SHP77 treated with DMSO at 0.1 percent for 48 hours (cell line): ENCODE data around the gene LPCAT4.

Experiments used
- DNase-seq: peaks from one replicate; lab custom pipeline; 2025; lab: John Stamatoyannopoulos, UW

LPCAT4 gene

DNA sequence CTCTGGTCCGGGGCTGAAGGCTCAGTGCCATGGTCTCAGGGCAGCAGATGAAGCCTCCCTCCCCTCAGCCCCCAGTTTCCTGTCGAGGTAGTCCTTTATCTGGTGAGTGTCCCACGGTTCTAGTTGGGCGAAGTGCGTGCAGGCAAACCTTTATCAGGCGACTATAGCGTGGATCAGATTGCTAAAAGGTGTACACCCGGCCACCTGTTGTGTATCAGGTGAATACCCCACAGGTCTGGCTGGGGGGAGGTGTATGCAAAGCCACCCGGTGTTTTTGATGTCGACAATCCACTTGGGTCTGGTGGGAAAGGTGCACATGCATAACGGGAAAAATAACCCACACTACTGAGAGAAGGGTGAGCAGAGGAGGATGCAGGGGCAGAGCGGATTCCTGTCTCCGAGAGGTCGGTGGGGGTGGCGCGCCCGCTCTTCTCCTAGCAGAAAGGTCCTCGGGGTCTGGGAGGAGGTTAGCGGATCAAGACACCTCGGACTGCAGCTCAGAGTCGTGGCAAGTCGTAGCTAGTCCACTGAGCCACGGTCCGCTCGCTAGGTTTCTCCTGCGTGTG lies 29.9 kb downstream of the LPCAT4 start:
- DNase-seq = no peak

DNA sequence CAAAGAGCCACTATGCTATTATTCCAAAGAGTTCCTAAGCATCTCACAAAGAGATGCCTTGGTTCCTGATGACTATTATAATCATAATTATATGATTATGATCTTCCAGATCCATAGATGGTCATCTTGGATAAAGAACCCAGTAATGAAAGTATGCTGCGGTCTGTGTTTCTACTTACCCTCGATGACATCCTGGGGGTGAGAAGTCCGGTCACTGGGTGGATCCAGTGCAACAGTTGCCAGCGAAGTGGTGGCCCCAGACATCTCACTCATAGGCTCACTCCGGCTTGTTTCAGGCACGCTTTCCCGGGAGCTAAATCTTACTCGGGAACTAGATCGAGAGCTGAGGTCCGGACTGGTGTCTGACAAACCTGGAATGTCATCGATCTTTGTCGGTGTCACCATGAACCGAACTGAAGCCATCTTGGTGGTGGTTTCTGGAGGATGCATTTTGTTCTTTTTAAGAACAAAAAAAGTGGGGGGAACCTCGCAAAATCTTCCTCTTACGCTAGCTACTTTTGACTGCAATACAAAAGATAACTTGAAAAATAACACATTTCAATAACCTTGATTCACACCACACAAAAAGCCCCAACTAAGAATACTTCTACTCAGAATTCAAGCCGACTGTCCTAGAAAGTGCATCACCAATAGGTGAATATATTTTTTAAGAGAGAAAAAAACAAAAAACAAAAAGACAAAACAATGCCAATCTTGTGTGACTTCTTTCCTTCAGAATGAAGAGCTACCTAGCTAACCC lies 30.6 kb downstream of the LPCAT4 start:
- no peak for DNase-seq

DNA sequence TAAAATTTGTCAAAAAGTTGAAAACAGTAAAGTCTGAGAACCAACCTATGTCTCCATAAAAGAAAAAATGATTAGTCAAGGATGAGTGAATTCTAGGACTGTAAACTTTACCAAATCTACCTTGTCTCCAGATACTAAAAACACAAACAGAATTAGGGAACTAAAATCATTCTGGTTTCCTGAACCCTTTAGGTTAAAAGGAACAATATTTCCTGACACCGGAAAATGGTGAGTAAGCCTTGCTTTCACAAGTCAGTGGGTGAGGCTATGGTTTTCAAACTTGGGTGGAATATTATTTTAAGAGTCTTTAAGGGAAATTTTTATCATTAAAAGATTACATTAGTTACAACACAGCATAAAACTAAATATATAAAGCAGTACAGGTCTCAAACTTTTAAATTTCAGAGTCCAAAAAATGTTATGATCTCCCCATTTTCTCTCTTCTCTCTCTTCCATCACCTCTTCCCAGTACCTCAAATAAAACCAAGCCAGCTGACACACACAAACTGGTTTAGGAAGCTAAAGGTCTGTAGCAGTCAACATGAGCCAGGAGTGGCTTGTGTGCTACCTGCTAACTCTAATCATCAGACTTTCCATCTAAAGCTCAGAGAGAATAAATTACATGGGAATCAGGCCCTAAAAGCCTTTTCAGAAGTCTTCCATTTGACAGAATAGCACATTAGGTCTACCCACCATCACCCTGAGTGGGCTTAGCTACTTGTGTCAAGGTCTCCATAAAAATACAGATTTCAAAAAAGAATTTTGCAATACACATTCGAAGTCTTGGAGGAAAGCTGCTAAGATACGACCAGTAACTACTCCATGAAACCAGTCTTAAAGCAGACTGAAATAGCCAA lies 31.6 kb downstream of the LPCAT4 start:
- no peak for DNase-seq

DNA sequence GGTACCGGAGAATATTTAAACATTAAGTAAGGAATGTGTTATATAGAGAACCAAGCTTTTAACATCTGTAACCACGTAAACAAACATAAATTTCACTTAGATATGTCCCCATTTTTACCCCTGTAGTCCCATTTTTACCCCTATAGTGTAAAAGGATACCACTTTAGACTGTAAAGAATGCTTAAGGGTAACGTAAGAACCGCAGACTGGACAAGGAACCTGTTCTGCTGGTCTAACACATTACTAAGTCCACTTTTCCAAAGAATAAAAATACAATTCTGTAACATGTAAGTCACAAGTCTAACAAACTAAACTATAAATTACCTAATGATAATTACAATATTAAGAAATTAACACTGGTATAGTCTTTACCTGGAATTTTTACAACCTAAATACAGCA lies 32.3 kb downstream of the LPCAT4 start:
- no peak for DNase-seq

DNA sequence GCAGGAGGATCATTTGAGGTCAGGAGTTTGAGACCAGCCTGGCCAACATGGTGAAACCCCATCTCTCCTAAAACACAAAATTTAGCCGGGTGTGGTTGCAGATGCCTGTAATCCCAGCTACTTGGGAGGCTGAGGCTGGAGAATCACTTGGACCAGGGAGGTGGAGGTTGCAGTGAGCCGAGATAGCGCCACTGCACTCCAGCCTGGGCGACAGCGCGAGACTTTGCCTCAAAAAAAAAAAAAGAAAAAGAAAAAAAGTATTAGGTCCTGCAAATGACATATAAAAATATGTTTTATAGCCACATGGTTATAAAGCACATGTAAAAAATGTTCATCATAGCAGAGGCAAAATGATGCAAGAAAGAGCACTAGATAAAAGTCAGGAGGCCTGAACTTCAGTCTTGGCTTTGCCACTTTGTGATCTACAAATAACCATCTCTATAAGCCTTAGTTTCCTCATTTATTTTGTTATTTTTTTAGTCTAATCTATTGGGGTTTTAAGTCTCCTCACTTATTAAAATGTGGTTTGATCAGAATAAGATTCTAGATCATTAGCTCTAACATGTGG lies 34.4 kb downstream of the LPCAT4 start:
- no peak for DNase-seq

DNA sequence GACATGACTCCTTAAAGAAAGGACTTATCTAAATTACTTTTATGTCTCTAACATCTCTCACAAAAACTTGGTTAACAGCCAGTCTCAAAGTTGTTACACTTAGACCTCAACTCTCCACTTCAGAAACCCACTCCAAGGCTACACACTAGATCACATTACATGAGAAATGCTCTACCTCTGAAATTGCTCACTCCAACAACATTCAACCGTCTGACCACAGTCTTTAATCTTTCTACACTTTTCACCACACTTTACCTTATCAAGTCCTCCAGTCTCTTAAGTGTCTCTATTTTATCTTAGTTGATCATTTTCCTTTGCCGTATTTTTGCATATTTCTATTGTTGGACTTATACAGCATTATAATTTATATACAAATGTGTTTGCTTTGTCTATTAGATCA lies 35.2 kb downstream of the LPCAT4 start:
- no peak for DNase-seq

DNA sequence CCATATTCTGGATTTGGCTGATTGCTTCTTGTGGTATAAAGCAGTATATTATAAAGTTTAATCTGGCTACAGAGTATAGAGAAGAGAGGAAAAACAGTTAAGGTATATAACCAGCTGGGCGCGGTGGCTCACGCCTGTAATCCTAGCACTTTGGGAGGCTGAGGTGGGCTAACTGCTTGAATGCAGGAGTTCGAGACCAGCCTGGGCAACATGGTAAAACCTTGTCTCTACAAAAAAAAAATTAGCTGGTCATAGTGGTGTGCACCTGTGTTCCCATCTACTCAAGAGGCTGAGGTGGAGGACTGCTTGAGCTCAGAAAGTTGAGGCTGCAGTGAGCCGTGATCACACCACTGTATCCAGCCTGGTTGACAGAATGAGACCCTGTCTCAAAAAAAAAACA lies 36.7 kb downstream of the LPCAT4 start:
- no peak for DNase-seq

DNA sequence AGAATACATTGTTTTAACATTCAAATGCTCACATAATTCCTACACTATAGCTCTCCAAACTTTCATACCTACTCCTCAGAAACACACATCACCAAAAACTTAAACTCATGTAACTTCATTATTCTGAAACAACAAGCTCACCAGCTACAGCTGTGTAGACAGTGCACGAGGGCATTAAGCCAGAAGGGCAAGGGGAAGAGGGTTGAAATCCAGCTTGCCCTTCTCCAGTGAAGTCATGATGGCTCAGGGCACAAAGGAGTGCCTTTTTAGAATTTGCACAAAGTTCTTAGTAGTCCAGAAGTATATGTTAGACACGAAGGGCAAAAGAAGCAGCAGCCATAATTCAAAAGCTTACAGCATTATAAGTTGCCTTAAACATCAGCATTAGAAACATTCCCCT lies 38.0 kb downstream of the LPCAT4 start:
- no peak for DNase-seq

DNA sequence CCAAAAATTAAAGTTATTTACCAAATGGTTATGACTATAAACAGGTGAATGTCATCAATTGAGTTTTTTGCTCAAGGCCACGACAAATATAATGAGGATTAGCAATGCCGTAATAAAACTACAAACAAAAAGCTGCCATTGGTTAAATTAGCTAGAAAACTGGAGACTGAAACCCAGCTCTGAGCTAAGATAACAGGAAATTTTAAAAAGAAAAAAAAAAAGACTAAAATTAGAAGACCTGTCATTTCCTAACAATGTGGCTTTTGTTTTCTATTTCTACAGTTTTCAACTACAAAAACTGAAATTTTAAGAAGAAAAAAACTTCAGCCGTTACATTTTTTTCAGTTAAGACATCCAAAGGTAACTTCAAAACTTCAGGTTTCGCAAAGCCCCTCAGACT lies 39.1 kb downstream of the LPCAT4 start:
- DNase-seq = no peak

DNA sequence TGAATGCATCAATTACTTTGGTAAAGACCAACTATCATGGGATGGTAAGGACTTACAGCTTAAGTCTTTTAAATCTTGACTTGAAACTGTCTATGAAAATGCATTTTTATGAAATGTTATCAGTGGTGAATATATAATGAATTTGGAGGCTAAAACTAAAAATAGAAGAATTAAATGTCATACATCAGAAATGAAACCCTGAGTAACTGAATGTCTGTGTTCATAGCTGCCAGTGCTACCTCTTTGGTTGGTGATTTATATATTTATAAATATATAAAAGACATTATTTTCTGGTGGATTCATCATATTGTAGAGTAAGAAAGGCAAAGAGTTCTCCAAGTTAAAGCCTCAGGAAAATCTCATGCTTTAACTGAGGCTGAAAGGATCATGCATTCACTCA lies 41.6 kb downstream of the LPCAT4 start:
- DNase-seq = no peak

DNA sequence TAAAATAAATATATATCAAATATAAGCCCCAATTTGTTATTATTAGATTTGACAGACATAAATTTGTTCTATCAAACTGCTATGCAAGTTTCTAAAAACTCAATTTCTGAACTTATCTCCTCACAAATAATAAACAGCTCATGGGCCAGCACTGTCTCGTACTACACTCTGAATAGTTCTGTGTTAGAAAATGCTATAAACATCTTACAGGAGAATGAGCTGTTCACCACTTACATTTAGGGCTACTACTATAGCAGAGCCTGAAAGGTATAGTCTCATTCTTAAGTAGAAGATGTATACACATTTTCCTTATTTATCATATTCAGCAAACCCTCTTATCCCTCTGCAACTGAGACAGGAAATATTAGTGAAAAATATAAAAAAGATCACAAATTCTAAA lies 42.1 kb downstream of the LPCAT4 start:
- no peak for DNase-seq

DNA sequence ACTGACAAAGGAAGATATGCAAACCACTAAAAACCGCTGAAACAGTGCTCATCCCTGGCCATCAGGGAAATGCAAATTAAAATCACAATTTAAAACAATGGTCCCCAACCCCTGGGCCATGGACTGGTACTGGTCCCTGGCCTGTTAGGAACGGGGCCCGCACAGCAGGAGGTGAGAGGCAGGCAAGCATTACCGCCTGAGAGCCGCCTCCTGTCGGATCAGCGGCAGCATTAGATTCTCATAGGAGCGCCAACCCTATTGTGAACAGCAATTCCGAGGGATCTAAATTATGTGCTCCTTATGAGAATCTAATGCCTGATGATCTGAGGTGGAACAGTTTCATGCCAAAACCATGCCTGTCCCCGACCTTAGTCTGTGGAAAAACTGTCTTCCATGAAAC lies 43.8 kb downstream of the LPCAT4 start:
- no peak for DNase-seq

DNA sequence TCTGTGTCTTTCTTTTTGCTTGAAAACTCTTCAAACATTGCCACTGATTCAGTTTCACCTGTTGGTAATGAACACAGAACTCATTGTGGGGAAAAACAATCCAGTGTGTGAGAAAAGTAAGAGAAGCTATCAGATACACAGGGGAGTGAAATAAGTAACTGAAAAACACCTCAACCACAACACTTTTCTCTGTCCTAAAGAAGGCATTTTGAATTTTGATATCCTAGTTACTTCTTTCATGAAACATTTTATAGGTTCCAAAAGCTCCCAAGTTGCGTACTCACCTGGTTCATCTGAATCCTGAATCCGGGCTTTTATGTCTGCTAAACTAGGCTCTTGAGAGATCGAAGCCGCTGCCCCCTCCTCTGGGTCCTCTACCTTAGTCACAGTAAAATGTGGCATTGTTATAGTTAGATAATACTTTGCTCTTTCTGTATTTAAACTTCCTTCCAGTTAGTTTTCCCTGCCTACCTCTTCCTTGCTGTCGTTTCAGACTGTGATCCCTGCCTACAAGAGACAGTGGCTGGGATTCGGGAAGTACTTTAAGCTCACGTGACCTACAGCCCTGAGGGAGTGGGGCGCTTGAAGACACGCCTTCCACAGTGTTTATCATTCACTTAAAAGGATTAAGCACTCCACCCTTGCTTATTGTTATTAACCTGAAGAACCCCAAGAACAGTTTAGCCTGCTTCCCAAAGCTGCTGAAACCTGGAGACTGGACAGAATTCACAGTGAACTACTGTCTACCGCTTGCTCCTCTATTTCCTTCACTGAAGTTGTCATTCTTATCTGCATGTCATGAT lies 48.5 kb downstream of the LPCAT4 start:
- peak; percentile 6 for DNase-seq

DNA sequence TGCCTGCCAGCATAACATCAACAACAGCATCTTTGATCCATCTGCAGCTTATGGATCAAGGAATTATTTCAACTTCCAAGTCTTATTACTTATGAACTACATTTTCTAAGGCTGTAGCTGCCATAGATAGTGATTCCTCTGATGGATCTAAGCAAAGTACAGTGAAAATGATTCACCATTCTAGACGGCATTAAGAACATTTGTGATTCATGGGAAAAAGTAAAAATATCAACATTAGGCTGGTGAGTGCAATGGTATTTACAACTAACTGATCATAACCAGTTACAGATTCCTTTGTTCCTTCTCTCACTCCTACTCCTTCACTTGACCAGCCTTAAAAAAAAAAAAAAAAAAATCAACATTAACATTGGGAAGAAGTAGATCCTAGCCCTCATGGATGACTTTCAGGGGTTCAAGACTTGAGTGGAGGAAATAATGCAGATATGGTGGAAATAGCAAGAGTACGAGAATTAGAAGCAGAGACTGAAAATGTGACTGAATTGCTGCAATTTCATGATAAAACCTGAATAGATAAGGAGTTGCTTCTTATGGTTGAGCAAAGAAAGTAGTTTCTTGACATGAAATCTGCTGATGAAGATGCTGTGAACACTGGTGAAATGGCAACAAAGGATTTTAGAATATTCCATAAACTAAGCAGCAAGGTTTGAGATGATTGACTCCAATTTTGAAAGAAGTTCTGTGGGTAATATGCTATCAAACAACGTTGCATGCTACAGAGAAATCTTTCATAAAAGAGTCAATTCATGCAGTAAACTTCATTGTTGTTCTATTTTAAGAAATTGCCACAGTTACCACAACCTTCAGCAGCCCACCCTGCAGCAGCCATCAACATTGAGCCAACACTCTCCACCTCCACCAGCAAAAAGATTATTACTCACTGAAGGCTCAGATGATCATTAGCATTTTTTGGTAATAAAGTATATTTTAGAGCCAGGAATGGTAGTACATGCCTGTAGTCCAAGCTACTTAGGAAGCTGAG lies 52.2 kb downstream of the LPCAT4 start:
- no peak for DNase-seq

DNA sequence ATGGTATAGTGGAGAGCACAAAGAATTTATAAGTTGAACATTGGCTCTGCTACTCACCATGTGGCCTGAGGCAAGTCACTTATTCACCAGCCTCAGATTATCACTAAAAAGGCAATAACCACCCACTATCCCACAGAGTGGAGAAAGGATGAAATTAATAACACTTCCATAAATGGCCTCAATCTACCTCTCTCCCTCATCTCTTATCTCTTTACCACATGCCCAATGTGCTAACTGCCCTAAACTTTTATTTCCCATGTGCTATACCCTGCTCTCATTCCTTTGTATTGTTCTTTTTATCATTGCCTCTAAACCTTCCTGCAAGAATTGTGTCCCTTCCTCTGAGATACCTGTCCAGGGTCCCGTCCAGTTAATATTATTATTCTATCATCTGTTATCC lies 55.4 kb downstream of the LPCAT4 start:
- no peak for DNase-seq
